HG03066 (cell line): ENCODE results near the gene ZNF792.
"Not testable (repeated sequence)": the region's sequence is repeated elsewhere in the genome, so short reads cannot be mapped to it uniquely, and the experiment has no call there.

Experiments used
- ATAC-seq: cut with Tn5 transposase; IDR thresholded peaks from one replicate; pipeline ENCODE4 v1.9.1; 2021; ENCODE audit warnings: low read depth; ENCODE audit not compliant: unreplicated experiment

Gene ZNF792

DNA sequence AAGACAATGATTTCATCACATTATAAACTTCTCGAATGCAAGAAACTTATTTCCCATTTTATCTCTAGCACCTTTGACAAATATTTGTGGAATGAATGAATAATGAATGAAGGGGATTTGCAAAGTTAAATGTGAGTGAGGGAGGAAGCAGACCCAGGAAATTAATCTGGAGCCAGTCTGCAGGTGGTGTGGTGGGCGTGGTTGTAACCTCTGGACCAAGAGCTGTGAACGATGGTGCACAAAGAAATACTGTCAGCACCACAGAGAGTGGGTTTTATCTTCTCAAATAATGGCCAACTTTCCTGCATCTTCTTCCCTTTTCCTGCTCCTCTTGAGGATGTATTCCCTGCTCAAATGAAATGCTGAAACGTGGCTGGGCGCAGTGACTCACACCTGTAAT is 11.0 kb upstream of the ZNF792 start:
- no peak for ATAC-seq

- no peak for ATAC-seq
Measured at GRCh38 chr19:34974646-34975045, 10.6 kb upstream of the ZNF792 start.

GRCh38 chr19:34972163-34972705 is 8.2 kb upstream of the ZNF792 start:
- no peak for ATAC-seq

GRCh38 chr19:34970185-34970780 is 6.3 kb upstream of the ZNF792 start:
- not testable (repeated sequence) for ATAC-seq

DNA sequence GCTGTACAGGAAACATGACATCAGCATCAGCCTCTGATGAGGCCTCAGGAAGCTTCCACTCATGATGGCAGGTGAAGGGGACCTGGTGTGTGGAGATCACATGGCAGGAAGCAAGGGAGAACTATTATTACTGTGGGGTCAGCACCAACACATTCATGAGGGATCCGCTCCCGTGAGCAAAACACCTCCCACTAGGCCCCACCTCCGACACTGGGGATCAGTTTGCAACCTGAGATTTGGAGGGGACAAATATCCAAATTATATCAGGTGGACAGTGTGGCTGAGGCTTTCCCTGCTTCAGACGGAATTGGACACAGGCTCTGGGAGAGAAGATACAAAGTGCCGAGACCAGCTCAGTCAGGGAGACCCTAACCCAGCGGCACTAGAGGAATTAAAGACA is 5.7 kb upstream of the ZNF792 start:
- no peak for ATAC-seq

DNA sequence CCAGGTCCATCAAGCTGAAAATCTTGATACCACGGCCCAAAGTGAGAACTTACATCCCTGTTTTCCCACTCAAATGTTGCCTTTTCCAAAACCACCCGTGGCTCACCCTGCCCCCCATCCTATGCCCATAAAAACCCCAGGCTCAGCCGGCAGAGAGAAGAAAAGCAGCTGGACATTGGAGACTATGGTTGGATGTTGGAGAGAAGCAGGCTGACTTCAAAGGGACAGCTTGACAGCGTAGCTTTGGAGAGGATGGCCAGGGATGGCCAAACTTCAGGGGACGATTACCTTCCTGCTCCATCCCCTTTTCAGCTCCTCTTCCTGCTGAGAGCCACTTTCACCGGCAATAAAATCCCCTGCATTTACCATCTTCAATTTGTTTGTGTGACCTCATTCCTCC is 3.5 kb upstream of the ZNF792 start:
- ATAC-seq = no peak

DNA sequence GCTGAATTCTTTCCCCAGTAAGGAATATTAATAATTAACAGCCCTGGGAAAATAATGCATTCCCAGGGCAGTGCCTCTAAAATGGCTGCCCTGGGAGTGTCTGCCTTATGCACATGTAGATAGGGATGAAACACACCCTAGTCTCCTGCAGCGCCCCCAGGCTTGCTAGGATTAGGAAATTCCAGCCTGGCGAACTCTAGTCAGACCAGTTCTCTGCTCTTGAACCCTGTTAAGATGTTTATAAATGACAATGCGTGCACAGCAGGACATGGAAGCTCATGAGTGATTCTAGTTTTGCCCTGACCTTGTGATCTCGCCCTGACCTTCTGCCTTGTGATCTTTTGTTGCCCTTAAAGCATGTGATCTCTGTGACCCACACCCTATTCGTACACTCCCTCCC is 1.5 kb upstream of the ZNF792 start:
- ATAC-seq = not testable (repeated sequence)

DNA sequence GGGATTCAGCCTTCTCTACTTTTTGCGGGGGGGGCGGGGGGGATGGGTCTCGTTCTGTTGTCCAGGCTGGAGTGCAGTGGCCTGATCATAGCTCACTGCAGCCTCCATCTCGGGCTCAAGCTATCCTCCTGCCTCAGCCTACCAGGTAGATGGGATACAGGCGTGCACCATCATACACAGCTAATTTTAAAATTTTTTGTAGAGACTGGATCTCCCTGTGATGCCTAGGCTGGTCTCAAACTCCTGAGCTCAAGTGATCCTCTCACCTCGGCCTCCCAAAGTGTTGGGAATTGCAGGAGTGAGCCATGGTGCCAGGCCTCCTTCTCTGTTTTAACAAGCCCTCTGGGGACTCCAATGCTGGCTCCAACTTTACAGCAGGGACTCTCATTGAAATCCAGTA is 569 bp upstream of the ZNF792 start:
- ATAC-seq = no peak

DNA sequence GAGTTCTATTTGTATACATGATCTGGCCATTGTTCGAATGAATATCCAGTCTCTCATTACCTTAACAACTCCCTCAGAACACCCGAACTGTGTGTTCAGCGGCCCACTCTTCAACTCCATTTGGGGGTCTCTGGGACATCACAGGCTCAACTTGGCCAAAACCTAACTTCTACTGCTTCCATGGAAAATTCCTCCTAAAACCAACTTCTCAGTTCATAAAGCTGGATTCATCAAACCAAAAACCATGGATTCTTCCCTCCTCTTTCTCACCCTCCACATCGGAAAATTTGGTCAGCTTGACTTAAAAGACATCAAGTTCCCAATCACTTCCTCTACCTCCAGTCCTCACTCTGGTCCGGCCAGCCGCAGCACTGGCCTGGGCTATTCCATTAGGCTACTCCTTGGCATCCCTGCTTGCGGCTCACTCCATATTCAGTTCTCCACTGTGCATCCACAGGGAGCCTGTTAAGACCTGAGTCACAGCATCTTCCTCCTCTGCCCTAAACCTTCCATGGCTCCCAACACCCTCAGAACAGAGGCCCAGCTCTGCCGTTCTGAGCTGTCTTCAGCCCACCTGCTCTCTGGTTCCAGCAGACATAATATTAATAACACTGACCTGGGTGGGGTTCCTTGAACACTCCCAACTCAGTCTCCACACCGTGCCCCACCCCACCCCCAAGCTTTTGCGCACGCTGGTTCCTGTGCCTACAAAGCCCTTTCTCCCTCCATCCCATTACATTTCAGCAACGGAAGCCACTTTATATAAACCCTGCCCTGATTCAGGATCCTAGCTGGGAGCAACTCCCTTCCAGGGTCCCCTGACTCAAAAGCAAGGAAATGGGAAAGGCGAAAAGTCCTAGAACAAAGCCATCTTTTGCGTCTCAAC is 1.1 kb downstream of the ZNF792 start:
- no peak for ATAC-seq

DNA sequence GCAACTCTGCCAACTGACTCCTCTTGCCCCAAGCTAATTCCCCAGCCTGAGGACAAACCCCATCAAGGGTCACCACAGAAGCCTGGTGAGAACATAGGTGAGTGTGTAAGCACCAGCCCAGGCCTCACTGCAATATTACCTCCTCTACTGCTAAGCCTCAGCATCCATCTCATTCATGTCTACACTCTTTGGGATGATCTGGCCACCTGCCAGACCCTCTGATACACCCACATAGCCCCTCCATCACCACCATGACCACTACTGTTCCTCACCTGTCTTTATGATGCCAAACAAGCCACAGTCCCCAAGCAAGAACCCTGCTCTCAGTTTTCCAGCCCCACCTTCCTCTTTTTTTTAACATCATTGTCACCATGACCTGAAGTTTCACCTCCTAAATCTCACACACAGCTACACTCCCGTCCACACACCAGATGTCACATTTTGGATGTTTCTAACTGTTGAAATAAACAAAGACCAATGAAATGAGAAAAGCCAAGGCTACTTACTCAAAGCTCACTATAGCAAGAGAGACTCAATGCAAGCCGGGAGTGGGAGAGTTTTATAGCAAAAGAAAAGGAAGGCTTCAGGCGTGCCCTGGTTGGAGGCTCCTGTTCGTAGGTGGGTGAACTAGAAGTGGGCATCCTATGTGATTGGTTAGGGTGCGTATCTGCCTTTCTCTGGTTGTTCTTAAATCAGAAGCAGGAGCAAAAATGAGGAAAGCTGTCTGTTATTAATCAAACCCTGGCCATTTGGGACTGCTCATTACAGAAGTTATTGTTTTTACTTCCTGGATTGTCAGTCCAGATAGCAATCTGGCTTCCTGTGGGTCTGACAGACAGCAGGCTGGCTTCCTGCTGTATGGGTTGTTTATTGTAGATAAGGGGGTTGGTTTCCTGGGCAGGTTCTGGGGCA is 2.0 kb downstream of the ZNF792 start:
- no peak for ATAC-seq

GRCh38 chr19:34960940-34961679 is 2.9 kb downstream of the ZNF792 start:
- ATAC-seq = no peak

DNA sequence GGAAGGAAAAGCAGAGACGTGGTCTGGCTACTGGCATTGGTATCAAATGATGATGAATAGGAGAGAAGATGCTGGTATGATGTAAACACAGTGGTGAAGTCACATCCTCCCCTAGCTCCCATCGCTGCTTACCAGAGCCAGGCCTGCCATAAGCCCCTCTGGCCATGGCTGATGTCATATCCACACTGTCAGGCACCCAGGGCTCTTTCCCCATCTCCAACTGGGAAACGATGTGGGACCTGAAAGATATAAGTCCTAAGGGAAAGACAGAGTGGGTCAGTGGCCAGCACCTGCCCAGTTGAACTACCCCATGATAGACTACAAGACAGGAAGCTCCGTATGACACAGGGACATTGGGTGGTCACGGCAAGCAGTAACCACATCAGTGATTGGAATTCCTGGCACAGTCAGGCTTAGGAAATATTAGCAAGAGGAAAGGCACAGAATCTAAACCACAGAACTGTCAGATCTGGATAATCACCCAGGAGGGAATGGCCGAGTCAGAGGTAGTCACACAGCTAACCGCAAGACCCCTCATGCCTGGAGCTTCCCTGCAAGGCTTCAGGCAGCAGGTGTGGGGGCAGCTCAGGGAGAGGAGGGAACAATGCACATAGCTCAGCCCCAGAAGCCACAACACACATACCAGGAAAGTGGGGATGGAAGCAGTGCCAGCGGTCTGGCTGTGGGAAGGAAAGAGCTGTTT is 3.8 kb downstream of the ZNF792 start:
- ATAC-seq = no peak

DNA sequence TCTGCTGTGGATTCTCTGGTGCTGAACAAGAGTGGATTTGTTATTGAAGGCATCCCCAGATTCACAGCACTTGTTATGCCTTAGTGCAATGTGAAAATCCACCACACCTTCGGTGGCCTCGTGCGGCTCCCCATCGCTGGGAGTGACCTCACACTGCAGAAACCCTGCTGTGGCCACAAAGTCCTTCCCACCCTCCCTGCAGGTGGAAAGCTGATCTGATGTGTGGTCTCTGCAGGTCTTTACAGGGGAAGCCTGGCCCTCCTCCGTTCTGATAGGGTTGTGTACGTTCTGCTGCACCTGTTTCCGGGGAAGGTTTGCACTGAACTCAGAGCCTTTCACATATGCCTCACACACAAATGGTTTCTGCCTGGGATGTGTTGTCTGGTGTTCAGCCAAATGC is 5.0 kb downstream of the ZNF792 start:
- no peak for ATAC-seq

- ATAC-seq = no peak
Measured at GRCh38 chr19:34957830-34958751, 5.9 kb downstream of the ZNF792 start.

- ATAC-seq = no peak
Measured at GRCh38 chr19:34953092-34953491, 10.9 kb downstream of the ZNF792 start.

DNA sequence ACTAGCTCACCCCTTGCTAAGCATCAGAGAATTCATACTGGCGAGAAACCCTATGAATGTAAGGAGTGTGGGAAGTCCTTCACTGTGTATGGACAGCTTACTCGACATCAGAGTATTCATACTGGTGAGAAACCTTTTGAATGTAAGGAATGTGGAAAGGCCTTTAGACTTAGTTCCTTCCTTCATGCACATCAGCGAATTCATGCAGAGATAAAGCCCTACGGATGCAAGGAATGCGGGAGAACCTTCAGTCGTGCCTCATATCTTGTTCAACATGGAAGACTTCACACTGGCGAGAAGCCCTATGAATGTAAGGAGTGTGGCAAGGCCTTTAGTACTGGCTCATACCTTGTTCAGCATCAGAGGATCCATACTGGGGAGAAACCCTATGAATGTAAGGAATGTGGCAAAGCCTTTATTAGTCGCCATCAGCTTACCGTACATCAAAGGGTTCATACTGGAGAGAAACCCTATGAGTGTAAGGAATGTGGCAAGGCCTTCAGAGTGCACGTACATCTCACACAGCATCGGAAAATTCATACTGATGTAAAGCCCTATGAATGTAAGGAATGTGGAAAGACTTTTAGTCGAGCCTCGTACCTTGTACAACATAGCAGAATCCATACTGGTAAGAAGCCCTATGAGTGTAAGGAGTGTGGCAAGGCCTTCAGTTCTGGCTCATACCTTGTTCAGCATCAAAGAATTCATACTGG is 20.0 kb downstream of the ZNF792 start:
- no peak for ATAC-seq

DNA sequence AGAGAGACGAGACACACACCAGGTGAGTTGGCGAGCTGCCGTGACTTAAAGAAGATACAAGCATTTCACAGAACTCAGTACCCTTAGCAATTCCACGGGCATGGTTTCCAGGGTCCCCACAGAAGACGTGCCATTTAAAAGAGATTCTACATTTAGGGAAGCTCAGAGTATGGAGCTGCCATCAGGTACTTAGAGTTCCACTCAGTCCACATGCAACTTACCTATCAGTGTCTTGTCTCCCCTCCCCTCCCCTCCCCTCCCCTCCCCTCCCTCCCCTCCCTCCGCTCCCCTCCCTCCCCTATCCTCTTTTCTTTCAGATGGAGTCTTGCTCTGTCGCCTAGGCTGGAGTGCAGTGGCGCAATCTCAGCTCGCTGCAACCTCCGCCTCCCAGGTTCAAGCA is 25.1 kb downstream of the ZNF792 start:
- no peak for ATAC-seq

DNA sequence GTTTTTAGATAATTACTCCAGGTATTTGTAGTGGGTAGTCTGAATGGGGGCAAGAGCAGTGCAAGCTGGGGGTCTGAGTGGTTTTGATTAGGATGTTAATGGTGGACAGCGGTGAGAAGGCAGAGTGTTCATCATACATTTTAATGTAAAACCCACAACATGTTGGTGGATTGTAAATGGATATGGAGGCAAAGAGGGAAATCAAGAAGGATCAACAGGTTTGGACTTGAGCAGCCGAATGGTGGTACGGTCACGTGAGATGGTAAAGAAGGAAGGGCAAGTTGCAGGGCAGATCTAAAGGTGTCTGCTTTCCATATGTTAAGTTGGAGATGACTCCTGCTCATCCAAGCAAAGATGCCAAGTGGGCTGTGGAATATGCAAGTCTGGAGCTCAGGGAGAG is 27.8 kb downstream of the ZNF792 start:
- no peak for ATAC-seq
